Heart left ventricle (tissue), 13 donors: Measurements from ENCODE around the gene QPCTL.

ENCODE experiments used
- CTCF ChIP-seq, 12 donors: fragments of 200-600 bp; sonication (generic) in 4 of 12; IDR thresholded peaks; one replicate each; pipeline versions ENCODE4 v1.5.0 to v1.8.0; 2018 to 2022; ENCODE audit warnings: antibody characterized with exemption in 12 of 12, mild to moderate bottlenecking in 5 of 12
- POLR2A ChIP-seq, 2 donors: fragments of 450-650 bp; IDR thresholded peaks; one replicate each; pipeline ENCODE4 v1.6.1; 2017; ENCODE audit warnings: antibody characterized with exemption in 2 of 2, mild to moderate bottlenecking in 2 of 2, moderate library complexity in 2 of 2
- donor health status: ischemic (EF 13 %, LVEDD 7.1; RV severe dilation, severe dysfunction).
- donor health status: DM: no; HTN: yes; CAD: no.
- donor health status: DM: no; HTN: no; CAD: no.
- donor health status: ischemic (EF 25% LVEDD 6.9; RV normal size, moderate dysfunction).
- donor health status: ischemic (EF 25% LVEDD 5.7; RV mildly dilated, moderate dysfunction).
- donor health status: ischemic (EF 35%, LVEDD 5.7; RV mildly dilated, moderate dysfunction).
- donor health status: nonischemic (EF 11% LVEDD 7.7; RV severe dilation, severe dysfunction).
- donor health status: DM: yes; HTN: yes; CAD: no.
- donor health status: PGD.
- donor health status: ischemic (EF 29% LVEDD 5.4; RV normal size, mild dysfunction).
- donor health status: nonischemic (EF 23%, LVEDD 6.1; RV moderate dilation, normal function).

- no peak for TF ChIP-seq POLR2A (IDR thresholded peaks at IDR 0.05)
- TF ChIP-seq CTCF (IDR thresholded peaks at IDR 0.05), result no peak
Observed at GRCh38 chr19:45657520-45658167, 34.8 kb upstream of the QPCTL start.
